HL-60 (cell line): ENCODE measurements around the gene RPS29.

Source experiments
- DNase-seq, 2 experiments: peaks; one replicate each; pipeline ENCODE4 v3.0.0-alpha.2; 2010 to 2020; ENCODE audit warnings: low read depth in 1 of 2, low spot score in 1 of 2
- H3K27ac ChIP-seq: fragments of 250-450 bp; sonication (Bioruptor Pico); replicated peaks from 2 replicates; pipeline ENCODE4 v1.5.1; 2020; ENCODE audit warnings: mild to moderate bottlenecking, moderate library complexity
- H3K27me3 ChIP-seq: fragments of 250-450 bp; sonication (Bioruptor Pico); 2 replicates; pipeline ENCODE4 v1.5.1; 2021; ENCODE audit warnings: mild to moderate bottlenecking, moderate library complexity; ENCODE audit not compliant: insufficient read depth, poor library complexity, severe bottlenecking
- H3K4me3 ChIP-seq: replicated peaks from 2 replicates; pipeline ENCODE4 v1.5.1; 2011; ENCODE audit warnings: mild to moderate bottlenecking, control low read depth, low read length; ENCODE audit not compliant: insufficient read depth
- CTCF ChIP-seq: IDR thresholded peaks from one replicate; pipeline ENCODE4 v1.5.1; 2011; ENCODE audit warnings: low read length, control low read depth, inconsistent platforms; ENCODE audit not compliant: insufficient read depth
- GABPA ChIP-seq: IDR thresholded peaks from 2 replicates; pipeline ENCODE4 v1.6.1; 2012; ENCODE audit warnings: low read depth
- POLR2AphosphoS5 ChIP-seq: IDR thresholded peaks from 2 replicates; pipeline ENCODE4 v1.6.1; 2012; ENCODE audit warnings: low read depth
- REST ChIP-seq: IDR thresholded peaks from 2 replicates; pipeline ENCODE4 v1.6.1; 2012; ENCODE audit warnings: low read depth; ENCODE audit not compliant: insufficient replicate concordance
- SPI1 ChIP-seq: IDR thresholded peaks from 2 replicates; pipeline ENCODE4 v1.6.1; 2012; ENCODE audit warnings: low read depth, mild to moderate bottlenecking, borderline replicate concordance

RPS29 gene

GRCh38 chr14:49617852-49618519 is 31.8 kb upstream of the RPS29 start:
- Histone ChIP-seq H3K27me3 (no peaks in the 10 kb centered on the region), H3K27ac (no peak overlapping the region), H3K4me3 (no peak overlapping the region)
- DNase-seq = no peak
- no peak for TF ChIP-seq SPI1
- no peak for TF ChIP-seq REST

GRCh38 chr14:49615776-49616175 is 29.6 kb upstream of the RPS29 start:
- no peak for TF ChIP-seq GABPA
- TF ChIP-seq SPI1 = no peak
- TF ChIP-seq POLR2AphosphoS5 = no peak
- TF ChIP-seq REST = no peak
- no peak for TF ChIP-seq CTCF
- H3K27me3 ChIP-seq = no peaks in the 10 kb centered on the region
- H3K4me3 ChIP-seq = no peak overlapping the region
- DNase-seq = no peak
- H3K27ac ChIP-seq = no peak overlapping the region

- Histone ChIP-seq H3K4me3 (no peak overlapping the region), H3K27me3 (no peaks in the 10 kb centered on the region), H3K27ac (no peak overlapping the region)
- DNase-seq = no peak
- TF ChIP-seq REST (no peak), GABPA (no peak), SPI1 (no peak), CTCF (no peak), POLR2AphosphoS5 (no peak)
Measured at GRCh38 chr14:49614196-49614595, 28.0 kb upstream of the RPS29 start.

- Histone ChIP-seq H3K27ac (no peak overlapping the region), H3K4me3 (no peak overlapping the region), H3K27me3 (no peaks in the 10 kb centered on the region)
- TF ChIP-seq POLR2AphosphoS5 = no peak
- TF ChIP-seq SPI1 = no peak
- no peak for TF ChIP-seq REST
- TF ChIP-seq CTCF = no peak
- no peak for TF ChIP-seq GABPA
- DNase-seq = no peak
Measured at GRCh38 chr14:49612671-49613070, 26.5 kb upstream of the RPS29 start.
